NT2/D1 (cell line): ENCODE measurements around the gene CAMTA1.
A peak's percentile ranks its signal among the peaks of the same experiment; 100 is the strongest.

Source experiments
- DNase-seq: peaks from one replicate; pipeline ENCODE4 v3.0.0-alpha.2; 2011; ENCODE audit warnings: low read depth, low spot score
- H3K27me3 ChIP-seq: 2 replicates; pipeline ENCODE4 v1.6.0; 2011; ENCODE audit warnings: mild to moderate bottlenecking; ENCODE audit not compliant: insufficient read length, insufficient read depth
- H3K36me3 ChIP-seq: 2 replicates; pipeline ENCODE4 v1.6.1; 2011; ENCODE audit warnings: mild to moderate bottlenecking, low read length, mixed read lengths; ENCODE audit not compliant: insufficient read depth, insufficient read length
- H3K4me1 ChIP-seq: 2 replicates; pipeline ENCODE4 v1.5.1; 2011; ENCODE audit not compliant: insufficient read depth, insufficient read length
- H3K4me3 ChIP-seq: 2 replicates; pipeline ENCODE4 v1.5.1; 2011; ENCODE audit warnings: low read depth; ENCODE audit not compliant: insufficient read length
- H3K9ac ChIP-seq: 2 replicates; pipeline ENCODE4 v1.6.0; 2011; ENCODE audit warnings: low read depth; ENCODE audit not compliant: insufficient read length
- H3K9me3 ChIP-seq: 2 replicates; pipeline ENCODE4 v1.5.1; 2011; ENCODE audit warnings: mild to moderate bottlenecking, low read length; ENCODE audit not compliant: insufficient read depth
- SUZ12 ChIP-seq: IDR thresholded peaks from 2 replicates; pipeline ENCODE4 v1.6.1; 2011; ENCODE audit not compliant: insufficient read length, insufficient read depth; ENCODE audit errors: extremely low read depth
- YY1 ChIP-seq: IDR thresholded peaks from 2 replicates; pipeline ENCODE4 v1.6.1; 2011; ENCODE audit not compliant: insufficient read length, insufficient read depth
- ZNF274 ChIP-seq: IDR thresholded peaks from 2 replicates; pipeline ENCODE4 v1.6.1; 2011; ENCODE audit warnings: mild to moderate bottlenecking, low read depth, low read length

The CAMTA1 gene

DNA sequence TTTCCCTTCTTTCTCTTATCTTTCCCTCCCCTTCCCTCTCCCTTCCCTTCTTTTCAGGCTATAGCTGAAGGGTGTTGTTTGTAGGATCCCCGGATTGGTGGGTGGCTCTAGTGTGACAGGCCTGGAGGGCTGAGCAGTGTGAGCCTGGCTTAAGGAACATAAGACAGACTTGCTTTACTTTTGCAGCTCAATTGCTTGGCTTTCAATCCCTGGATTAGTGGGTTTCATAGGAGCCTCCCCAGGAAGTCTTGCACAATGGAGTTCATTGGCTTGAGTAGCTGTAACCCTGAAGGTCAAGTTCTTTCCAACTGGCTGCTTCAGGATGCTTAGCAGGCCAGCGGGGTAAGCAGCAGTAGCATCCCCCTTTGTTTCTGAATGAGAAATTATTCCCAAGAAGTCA lies 126.7 kb downstream of the CAMTA1 start:
- H3K9me3 ChIP-seq: peaks cover 5% of the 10 kb centered on the region; the same call in 1 of the 2 replicates
- H3K4me3 ChIP-seq: no peak overlapping the region
- no peaks in the 10 kb centered on the region for H3K36me3 ChIP-seq
- no peak for TF ChIP-seq YY1
- TF ChIP-seq SUZ12: no peak
- TF ChIP-seq ZNF274: no peak
- H3K27me3 ChIP-seq: no peaks in the 10 kb centered on the region
- peaks cover 14% of the 10 kb centered on the region for H3K4me1 ChIP-seq
- H3K9ac ChIP-seq: no peak overlapping the region
- peak; percentile 46 for DNase-seq

DNA sequence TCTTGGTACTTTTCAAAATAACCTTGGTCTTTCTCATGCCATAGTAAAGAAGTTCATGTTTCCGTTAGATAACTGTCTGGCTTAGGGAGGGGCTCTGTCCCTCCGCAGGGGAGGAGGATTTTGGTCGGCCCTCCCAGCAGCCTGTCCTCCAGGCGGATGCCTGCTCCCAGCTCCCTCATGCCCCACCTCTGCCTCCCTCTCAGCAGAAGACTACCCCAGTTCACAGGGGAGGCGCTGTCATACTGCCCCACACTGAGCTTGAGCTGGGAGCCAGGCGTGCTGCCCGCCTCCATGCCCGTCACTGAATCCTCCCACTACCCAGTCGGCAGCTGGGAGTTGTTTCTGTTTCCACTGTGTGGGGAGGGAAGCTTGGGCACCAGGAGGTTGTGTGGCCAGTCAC lies 127.3 kb downstream of the CAMTA1 start:
- H3K27me3 ChIP-seq: no peaks in the 10 kb centered on the region
- no peak overlapping the region for H3K4me3 ChIP-seq
- H3K36me3 ChIP-seq: no peaks in the 10 kb centered on the region
- H3K4me1 ChIP-seq: peaks cover 14% of the 10 kb centered on the region
- peaks cover 5% of the 10 kb centered on the region; the same call in 1 of the 2 replicates for H3K9me3 ChIP-seq
- H3K9ac ChIP-seq: no peak overlapping the region
- DNase-seq: no peak
- no peak for TF ChIP-seq YY1
- TF ChIP-seq SUZ12: no peak
- no peak for TF ChIP-seq ZNF274

DNA sequence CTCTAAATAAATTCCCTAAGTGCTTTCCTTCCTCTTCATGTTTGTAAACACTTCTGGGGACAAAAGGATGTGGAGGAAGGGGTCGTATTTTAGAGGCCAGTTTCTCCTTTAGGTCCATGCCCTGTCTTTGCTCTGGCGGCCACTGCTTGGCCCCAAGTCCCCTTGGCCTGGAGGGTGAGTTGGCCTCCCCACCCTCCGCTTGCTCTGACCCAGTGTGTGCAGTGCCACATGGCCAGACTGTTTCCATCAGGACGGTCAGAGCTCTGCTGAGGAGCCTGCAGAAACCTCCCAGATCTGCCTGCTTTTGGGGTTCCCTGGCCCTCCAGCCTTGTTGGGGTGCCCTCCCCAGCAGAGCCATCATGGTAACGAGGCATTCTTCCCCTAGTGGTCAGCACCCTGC lies 127.8 kb downstream of the CAMTA1 start:
- Histone ChIP-seq H3K4me1 (peaks cover 13% of the 10 kb centered on the region), H3K27me3 (no peaks in the 10 kb centered on the region), H3K9me3 (peaks cover 5% of the 10 kb centered on the region; the same call in 1 of the 2 replicates), H3K9ac (no peak overlapping the region), H3K36me3 (no peaks in the 10 kb centered on the region), H3K4me3 (no peak overlapping the region)
- DNase-seq: no peak
- TF ChIP-seq SUZ12 (no peak), YY1 (no peak), ZNF274 (no peak)

DNA sequence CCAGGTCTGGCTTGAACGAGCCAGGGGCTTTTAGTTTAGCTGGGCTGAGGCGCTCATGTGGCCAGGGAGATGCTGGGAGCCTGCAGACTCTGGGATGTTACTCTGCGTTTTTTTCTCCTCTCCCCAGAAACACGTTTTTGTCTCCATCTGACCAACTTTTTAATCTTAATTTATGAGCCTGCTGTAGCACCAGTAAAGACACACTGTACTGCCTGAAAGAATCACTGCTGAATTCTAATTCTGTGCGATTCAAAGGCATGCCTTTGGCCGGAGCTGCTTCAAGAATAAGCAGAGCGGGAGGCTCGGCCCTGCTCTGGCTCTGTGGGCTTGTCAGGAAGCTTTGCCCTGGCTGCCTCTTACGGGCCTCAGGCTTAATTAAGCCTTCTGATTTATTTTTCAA lies 129.5 kb downstream of the CAMTA1 start:
- Histone ChIP-seq H3K9me3 (peaks cover 5% of the 10 kb centered on the region; the same call in 1 of the 2 replicates), H3K4me3 (no peak overlapping the region), H3K27me3 (no peaks in the 10 kb centered on the region), H3K4me1 (peaks cover 13% of the 10 kb centered on the region), H3K36me3 (no peaks in the 10 kb centered on the region), H3K9ac (no peak overlapping the region)
- TF ChIP-seq ZNF274: no peak
- TF ChIP-seq SUZ12: no peak
- TF ChIP-seq YY1: no peak
- no peak for DNase-seq

DNA sequence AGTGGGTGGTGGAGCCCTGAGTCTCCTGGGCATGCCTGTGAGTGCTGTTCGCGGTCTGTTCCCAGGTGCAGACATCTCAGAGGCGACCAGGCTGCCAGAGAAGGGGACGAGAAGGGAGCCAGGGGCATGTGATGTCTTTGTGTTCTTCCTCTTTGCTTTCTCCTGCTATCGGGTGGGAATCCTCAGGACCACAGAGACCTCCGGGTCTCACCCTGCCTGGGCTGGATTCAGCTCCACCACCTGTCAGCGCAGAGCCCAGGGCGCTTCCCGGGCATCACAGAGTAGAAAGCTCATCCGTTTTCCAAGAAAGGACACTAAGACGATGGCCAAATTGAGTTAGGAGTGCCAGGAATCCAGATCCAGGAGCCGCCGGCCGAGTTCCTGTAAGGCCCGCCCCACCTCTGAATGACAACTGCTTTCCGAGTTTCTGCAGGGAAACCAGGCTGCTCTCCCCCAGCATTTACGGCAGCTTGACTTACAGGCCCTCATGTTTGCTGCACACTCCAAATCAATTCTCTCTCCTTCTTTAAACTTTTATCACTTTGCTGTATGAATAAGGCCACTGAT lies 130.8 kb downstream of the CAMTA1 start:
- Histone ChIP-seq H3K27me3 (no peaks in the 10 kb centered on the region), H3K9ac (no peak overlapping the region), H3K36me3 (no peaks in the 10 kb centered on the region), H3K4me3 (no peak overlapping the region), H3K9me3 (peaks cover 12% of the 10 kb centered on the region; the same call in 1 of the 2 replicates), H3K4me1 (peaks cover 8% of the 10 kb centered on the region)
- DNase-seq: no peak
- TF ChIP-seq YY1 (no peak), ZNF274 (no peak), SUZ12 (no peak)

DNA sequence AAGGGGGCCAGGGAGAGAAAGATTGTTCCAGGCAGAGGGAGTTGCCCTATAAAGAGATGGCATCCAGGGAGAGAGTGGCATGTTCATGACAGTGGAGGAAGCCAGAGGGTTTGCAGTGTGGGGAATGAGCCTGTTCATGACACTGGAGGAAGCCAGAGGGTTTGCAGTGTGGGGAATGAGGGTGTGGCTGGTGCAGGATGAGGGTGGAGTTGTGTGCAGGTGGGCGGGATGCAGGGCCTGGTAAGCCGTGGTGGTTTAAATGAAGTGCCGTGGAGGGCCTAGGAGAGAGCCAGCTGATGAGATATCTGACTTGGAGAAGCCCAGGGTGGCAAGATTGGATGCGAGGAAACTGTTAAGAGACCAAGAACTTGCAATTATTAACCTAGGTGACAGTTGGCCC lies 131.8 kb downstream of the CAMTA1 start:
- TF ChIP-seq YY1 (no peak), ZNF274 (no peak), SUZ12 (no peak)
- DNase-seq: no peak
- Histone ChIP-seq H3K27me3 (no peaks in the 10 kb centered on the region), H3K9me3 (peaks cover 12% of the 10 kb centered on the region; the same call in 1 of the 2 replicates), H3K4me3 (no peak overlapping the region), H3K9ac (no peak overlapping the region), H3K4me1 (peaks cover 7% of the 10 kb centered on the region), H3K36me3 (no peaks in the 10 kb centered on the region)

DNA sequence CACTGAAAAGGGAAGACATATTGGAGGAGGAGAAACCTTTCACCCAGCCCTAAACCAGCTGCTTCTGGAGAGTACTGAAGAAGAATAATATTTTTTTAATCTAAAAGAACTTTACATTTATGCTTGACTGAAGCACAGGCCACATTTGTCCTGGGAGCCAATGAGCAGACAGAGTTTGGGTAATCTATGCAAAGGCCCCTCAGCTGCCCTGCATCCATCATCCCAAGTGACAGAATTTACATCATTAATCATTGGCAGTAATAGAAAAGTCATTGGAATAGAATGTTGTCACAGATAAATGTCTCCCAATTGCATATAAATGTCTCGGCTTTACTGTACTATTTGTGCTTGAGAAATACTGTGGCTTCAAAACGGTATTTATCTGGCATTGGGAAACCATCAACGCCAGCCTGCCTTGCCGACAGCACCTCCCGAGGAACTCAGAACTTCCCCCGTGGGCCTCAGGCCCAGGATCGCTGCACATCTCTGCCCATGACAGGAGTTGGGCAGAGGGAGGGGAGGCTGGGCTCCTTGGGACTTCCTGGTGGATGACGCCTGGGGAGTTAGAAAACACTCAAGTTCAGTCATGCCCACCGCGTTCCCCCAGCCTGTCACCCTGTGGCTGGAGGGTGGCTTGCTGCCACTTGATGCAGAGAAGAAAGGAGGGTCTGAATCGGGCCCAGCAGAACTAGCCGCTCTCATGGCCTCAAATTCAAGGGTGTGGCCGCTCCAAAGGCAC lies 133.1 kb downstream of the CAMTA1 start:
- H3K9ac ChIP-seq: no peak overlapping the region

More for the DNA sequence above, 133.1 kb downstream of the CAMTA1 start:
- Histone ChIP-seq H3K27me3 (no peaks in the 10 kb centered on the region), H3K36me3 (no peaks in the 10 kb centered on the region), H3K4me1 (no peaks in the 10 kb centered on the region), H3K4me3 (no peak overlapping the region), H3K9me3 (peaks cover 12% of the 10 kb centered on the region; the same call in 1 of the 2 replicates)
- DNase-seq: no peak
- TF ChIP-seq SUZ12 (no peak), YY1 (no peak), ZNF274 (no peak)
